Activated CD4-positive, alpha-beta T cell treated with anti-CD3 and anti-CD28 coated beads, Interleukin-2, amount 50 U/mL, for 4 hours (primary cell): ENCODE measurements around the gene WDR31.
A peak's percentile ranks its signal among the peaks of the same experiment; 100 is the strongest.
"Not testable (repeated sequence)": the region's sequence is repeated elsewhere in the genome, so short reads cannot be mapped to it uniquely, and the experiment has no call there.

Experiments
- DNase-seq, 2 experiments: peaks; one replicate each; pipeline ENCODE4 v3.0.0-alpha.2; 2020

The WDR31 gene

GRCh38 chr9:113328045-113328782 is 11.9 kb downstream of the WDR31 start:
- DNase-seq: no peak

DNA sequence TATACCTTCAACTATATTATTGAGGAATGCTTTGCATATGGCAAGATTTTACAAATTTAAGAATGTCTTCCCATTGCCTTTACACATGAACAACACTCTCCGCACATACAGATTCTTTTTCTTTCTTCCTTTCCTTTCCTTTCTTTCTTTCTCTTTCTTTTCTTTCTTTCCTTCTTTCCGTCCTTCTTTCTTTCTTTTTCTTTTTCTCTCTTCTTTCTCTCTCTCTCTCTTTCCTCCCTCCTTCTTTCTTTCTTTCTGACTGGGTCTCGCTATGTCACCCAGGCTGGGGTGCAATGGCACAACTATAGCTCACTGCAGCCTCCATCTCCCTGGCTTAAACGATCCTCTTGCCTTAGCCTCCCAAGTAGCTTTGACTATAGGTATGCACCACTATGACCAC is 13.8 kb downstream of the WDR31 start:
- no peak for DNase-seq

DNA sequence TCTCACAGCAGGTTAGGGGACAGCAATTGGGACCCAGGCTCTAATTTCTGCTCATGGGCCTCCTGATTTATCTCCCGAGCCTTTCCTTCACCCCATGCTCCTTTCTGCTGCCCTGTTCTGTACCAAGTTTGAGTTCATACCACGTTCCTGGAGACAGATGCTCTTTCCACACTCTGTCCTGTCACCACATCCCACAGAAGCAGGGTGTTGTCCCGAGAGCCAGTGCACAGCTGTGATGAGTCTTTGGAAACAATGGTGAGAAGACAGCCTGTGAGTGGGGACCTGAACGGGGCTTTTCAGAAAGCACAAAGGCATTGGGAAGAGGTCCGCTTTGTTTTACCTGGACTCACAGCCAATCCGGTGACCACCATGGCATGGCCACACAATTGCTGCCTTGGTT is 17.4 kb downstream of the WDR31 start:
- DNase-seq: no peak

DNA sequence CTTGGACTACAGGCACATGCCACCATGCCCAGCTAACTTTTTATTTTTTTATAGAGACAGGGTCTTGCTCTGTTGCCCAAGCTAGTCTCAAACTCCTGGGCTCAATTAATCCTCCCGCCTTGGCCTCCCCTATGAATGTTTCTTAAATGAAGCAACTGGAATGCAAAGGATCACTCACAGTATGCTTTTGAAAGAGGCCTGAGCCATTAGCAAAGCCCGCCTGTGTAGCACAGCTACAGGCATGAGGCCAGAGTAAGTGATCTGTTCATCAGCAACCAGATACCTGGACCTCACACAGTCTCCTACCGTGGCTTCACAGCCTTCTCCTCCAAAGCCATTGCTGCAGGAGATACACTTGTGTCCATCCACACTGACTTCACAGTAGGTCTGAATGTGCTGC is 20.0 kb downstream of the WDR31 start:
- no peak for DNase-seq

DNA sequence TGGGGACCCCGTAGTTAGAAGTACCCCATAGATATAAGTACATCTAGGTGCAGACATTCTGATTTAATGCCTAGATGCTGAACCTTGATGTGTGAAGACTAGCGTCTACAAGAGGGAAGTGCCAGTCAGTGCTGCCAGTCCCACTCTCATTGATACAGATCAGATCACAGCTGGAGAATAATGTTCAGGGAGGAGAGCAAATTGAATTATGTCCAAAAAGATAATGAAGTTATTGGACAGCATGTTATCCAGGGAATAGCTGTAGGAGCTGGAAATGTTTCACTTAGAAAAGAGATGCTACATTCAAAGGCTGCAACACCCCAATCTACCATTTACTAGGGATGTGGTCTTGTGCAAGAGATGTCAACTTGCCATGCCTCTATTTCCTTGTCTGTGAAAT is 21.0 kb downstream of the WDR31 start:
- no peak for DNase-seq

- DNase-seq: no peak
Measured at GRCh38 chr9:113317777-113318176, 22.3 kb downstream of the WDR31 start.

DNA sequence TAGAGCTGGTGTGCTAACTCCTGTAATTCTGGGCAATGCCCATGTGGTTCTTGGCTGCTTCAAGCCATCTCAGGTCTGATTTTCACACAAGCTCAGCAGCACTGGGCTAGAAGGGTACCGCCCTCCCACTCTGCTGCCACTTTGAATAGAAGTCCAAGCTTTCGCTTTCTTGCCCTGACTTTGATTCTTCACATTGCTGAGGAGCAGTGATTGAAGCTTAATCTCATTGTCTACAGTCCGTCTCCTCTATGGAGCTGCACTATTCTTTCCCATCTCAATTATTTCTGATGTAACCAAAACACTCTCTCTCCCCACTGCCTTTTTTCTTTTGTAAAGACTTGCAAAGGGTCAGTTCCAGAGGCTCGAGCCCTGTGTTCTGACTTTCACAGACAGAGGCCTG is 24.0 kb downstream of the WDR31 start:
- no peak for DNase-seq

- DNase-seq: no peak
Measured at GRCh38 chr9:113315231-113315630, 24.8 kb downstream of the WDR31 start.

- DNase-seq: no peak
Measured at GRCh38 chr9:113313261-113313660, 26.8 kb downstream of the WDR31 start.

DNA sequence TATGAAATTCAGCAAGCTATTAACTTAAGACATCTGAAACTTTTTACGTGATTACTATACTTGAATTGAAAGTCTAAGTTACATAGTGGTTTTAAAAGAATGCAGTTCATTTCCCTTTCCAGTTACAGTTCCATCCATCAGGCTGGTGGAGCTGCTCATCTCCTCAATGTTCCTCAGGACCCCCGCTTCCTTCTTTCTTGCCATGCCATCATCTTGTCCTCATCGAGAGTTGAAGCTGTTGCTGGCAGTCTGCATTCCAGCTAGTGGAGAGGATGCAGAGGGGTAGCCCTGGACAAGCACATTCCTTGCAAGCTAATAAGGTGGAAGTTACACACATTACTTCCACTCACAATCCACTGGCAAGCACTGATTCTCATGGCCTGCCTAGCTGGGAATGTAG is 28.1 kb downstream of the WDR31 start:
- DNase-seq: no peak

DNA sequence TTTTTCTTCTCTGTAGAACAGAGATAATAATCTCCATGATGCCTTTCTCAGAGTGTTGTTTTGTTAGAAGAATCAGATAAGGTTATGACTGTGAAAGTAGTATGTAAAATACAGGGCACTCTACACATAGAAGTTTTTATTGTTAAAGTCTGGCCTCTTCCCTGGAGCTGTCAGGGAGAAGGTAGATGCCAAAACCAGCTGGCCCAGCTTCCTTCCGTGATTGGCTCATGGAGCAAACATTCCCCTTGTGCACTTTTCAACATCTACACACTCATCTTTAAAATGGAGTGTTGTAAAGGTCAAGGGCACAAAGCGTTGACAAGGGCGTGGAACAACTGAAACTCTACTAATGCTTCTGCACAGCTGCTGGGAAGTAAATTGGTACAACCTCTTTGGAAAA is 29.5 kb downstream of the WDR31 start:
- no peak for DNase-seq

DNA sequence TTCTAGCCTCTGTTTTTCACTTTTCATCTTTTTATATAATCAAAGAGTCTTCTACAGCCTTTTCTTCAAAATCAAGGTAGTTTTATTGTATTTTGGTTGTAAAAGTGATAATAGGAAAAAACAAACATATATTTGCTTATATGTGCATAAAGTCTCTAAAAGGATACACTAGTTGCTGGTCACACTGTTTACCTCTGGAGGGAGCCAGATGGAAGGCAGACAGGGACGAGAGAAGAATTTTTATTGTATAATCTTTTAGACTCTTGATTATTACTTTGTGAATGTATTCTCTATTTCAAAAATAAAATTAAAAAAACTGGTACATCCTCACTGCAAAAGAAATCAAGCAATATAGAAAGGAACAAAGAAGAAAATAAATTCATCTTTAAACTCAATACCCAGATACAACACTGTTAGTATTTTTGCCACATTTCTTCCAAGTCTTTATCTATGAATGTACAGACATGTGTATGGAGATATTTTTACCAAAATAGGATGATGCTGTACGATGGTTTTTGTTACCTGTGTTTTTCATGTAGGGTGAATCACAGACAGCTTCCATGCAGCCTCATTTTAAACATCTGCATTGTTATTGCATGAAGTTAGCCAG is 30.8 kb downstream of the WDR31 start:
- DNase-seq: peak; percentile 3 to 5

GRCh38 chr9:113307396-113307975 is 32.6 kb downstream of the WDR31 start:
- no peak for DNase-seq

- DNase-seq: no peak
Measured at GRCh38 chr9:113306566-113306965, 33.5 kb downstream of the WDR31 start.

GRCh38 chr9:113302792-113303418 is 37.2 kb downstream of the WDR31 start, which contains the start of gene RNF183:
Gene RNF183 (minus strand): TSS chr9:113303376. CDS start chr9:113298184, 5,192 bp downstream.
- no peak for DNase-seq

DNA sequence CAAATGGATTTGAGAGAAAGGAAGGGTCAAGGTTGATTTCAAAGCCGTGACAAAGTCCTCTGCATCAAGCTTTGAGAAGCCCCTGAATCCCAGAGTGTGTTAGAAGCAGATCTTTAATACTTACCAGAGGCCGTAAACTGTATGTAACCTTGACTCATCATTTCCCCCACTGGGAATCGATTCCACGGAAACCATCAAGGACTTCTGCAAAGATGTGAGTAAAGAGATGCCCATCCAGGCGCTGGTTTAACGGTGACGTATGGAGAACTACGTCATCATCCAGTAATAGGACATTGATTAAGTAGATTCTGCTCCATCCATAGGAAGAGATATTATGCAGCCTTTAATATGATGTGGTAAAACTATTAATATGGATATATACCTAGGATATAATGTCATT is 38.5 kb downstream of the WDR31 start:
- DNase-seq: no peak

- no peak for DNase-seq
Measured at GRCh38 chr9:113299800-113300292, 40.2 kb downstream of the WDR31 start.

- no peak for DNase-seq
Measured at GRCh38 chr9:113298924-113299770, 40.9 kb downstream of the WDR31 start.

GRCh38 chr9:113298311-113298710 is 41.8 kb downstream of the WDR31 start:
- DNase-seq: no peak

GRCh38 chr9:113296796-113297558 is 43.1 kb downstream of the WDR31 start:
- no peak for DNase-seq

DNA sequence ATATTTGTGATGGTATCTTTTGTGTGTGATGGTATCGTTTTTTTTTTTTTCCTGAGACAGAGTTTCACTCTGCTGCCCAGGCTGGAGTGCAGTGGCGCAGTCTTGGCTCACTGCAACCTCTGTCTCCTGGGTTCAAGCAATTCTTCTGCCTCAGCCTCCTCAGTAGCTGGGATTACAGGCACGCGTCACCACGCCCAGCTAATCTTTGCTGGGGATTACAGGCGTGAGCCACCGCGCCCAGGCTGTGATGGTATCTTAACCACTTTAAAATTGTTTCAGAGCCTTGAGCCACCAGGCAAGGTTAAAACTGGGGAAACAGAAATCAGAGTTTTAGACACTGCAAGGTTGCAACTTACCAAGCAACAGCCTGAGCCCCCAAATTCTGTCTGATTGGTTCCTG is 43.8 kb downstream of the WDR31 start:
- DNase-seq: not testable (repeated sequence)
